ENCODE measurements around the gene SLC38A2.
"Not testable (repeated sequence)": the region's sequence is repeated elsewhere in the genome, so short reads cannot be mapped to it uniquely, and the experiment has no call there.

Gene SLC38A2

DNA sequence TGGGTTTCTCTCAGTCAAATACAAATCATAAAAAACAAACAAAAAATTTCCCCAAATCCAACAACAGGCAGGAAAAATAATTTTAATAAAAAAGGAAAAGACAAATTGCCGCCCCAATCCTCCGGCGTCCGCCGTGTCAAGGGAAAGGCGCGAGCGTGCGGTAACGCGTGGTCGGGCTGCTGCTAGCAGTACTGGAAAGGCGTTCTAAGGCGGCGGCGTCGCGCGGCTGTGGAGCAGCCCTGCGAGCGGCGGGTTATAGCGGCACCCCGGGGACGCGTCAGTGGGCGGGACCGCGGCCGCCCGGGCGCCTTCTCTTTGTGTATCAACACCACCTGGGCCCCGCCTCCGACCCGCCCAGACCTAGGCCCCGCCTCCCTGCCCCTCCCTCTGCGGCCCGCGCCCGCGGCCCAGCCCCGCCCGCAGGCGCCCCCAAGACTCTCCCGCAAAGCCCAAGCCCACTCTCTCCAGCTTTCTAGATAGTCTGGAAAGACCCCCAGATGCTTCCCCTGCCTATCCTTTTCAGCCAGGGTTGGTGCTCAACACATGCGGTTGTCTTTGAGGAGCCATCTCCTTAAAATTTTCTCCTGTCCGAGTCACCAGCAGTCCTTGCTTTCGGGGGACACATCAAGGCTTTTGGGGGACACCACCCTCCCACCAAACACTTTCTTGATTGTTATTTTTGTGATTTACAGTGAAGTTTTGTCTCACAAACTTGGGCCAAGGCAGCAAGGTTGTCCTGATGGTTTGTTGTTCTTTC lies at the start of gene SLC38A2:
Gene SLC38A2, minus strand, starts transcription at position 230 of the 757 bp plus-strand sequence. CDS start 1,480 bp downstream, outside the sequence.
- peak; percentile 93 for DNase-seq (ENCODE audit: low spot score)

DNA sequence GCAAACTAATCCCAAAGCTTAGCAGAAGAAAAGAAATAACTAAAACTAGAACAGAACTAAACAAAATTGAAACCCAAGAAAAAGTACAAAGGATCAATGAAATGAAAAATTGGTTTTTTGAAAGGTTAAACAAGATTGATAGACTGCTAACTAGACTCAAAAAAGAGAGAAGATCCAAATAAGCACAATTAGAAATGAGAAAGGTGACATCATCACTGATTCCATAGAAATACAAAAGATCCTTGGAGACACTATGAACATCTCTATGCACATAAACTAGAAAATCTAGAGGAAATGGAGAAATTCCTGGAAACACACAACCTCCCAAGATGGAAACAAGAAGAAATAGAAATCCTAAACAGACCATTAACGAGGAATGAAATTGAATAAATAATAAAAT lies 47.1 kb upstream of the SLC38A2 start:
- DNase-seq (ENCODE audit: low spot score) = no peak

- DNase-seq (ENCODE audit: low spot score) = no peak
Observed at GRCh38 chr12:46415552-46415951, 43.0 kb upstream of the SLC38A2 start.

DNA sequence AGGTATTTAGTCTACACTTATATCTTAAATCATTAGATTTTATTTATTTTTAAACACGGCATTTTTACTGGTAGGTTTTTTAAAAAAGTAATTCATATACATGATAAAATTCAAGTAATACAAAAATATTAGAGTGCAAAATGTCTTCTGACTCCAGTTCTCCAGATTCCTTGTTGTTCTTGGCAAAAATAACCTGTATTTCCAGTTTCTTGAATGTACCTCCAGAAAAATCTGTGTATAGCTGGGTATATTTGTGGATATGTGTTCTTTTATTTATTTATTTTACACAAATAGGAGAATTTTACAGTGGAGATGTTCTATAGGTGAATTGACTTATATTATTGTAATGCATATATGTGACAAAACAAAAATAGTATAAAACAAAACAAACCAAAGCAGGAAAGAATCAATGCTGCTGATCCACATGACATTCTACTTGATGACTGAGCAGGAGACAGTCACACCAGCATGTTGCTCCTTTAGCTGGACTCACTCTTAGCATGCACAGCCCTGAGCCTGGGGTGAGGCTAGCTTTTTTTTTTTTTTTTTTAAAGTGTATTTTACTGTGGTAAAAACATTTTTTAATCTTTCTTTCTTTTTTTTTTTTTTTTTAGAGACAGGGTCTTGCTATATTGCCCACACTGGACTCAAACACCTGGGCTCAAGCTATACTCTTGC lies 42.2 kb upstream of the SLC38A2 start:
- no peak for DNase-seq (ENCODE audit: low spot score)

DNA sequence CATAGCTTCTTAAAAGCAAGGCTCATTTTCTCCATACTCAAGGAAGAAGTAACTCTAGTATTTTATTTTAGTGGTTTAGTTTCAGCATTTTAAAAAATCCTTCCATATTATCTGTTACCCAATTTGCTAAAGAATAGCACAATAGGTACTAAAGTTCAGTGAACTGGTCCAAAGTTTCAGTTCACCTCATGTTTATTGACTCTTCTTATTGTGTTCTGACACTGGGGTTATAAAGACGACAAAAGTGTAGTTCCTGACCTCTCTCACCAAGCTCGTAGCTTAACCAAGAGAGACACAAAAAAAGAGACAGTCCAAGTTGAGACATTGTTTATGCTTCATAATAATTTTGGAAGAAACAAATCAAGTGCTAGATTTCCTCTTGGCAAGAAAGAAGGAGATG lies 40.8 kb upstream of the SLC38A2 start:
- no peak for DNase-seq (ENCODE audit: low spot score)

DNA sequence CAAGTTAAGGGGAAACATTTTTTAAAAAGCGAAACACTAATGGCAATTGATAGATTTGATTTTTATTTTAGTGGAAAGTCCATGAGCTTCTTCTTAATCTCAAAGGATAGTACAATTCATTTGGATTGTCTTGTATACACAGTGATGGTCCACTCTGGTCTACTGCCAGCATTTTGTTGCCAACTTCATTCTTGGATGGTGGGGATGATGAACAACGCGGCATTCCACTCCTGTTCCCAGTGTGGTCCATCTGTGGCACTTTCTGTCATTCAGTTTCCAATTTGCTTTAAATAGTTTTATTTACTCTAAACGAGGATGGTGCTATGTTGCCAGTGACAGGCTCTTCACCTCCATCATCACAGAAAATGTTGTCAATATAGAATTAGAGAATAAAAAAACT lies 40.3 kb upstream of the SLC38A2 start:
- no peak for DNase-seq (ENCODE audit: low spot score)

DNA sequence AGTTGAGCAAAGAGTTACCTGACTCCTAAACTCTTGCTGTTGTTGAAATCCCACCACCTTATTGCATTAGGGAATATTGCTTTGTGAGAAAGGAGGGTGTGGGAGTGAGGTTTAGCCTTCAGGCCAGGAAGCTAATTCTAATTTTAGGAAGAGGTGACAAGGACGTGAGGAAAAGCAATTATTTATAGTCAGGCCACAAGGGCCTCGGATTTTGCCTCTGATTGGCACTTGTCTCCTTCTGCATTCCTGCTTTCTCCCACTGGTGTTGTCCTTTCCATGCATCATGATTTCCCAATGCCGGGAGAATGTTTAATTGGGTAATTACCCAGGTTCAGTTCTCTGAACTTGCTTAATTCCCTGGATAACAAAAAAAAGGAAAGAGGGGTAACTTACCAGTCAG lies 37.9 kb upstream of the SLC38A2 start:
- DNase-seq (ENCODE audit: low spot score) = no peak

- no peak for DNase-seq (ENCODE audit: low spot score)
Observed at GRCh38 chr12:46409974-46410373, 37.4 kb upstream of the SLC38A2 start.

DNA sequence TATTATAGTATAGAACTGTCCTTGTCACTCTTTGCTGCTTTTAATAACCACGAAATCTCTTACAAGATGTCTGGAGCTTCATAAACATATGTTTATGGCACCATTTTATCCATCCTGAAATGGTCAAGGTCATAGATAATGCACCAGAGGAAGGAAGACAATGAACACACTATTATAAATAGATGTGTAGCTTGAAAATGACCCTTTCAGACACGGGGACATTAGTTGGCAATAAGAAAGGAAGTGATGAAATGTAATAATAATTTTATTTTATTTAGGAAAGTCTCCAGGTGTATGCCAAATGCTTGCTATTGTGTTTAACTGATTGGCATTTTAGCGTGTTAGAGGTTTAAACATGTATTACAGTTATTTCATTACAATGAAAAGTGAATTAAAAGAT lies 36.8 kb upstream of the SLC38A2 start:
- DNase-seq (ENCODE audit: low spot score) = no peak

GRCh38 chr12:46408441-46408840 lies 35.9 kb upstream of the SLC38A2 start:
- DNase-seq (ENCODE audit: low spot score) = no peak

GRCh38 chr12:46407361-46407760 lies 34.8 kb upstream of the SLC38A2 start:
- DNase-seq (ENCODE audit: low spot score) = no peak

GRCh38 chr12:46406352-46407027 lies 33.9 kb upstream of the SLC38A2 start:
- DNase-seq (ENCODE audit: low spot score) = no peak

- DNase-seq (ENCODE audit: low spot score) = no peak
Observed at GRCh38 chr12:46404733-46405132, 32.2 kb upstream of the SLC38A2 start.

- DNase-seq (ENCODE audit: low spot score) = no peak
Observed at GRCh38 chr12:46404225-46404631, 31.7 kb upstream of the SLC38A2 start.

GRCh38 chr12:46403719-46404070 lies 31.1 kb upstream of the SLC38A2 start:
- DNase-seq (ENCODE audit: low spot score) = no peak

DNA sequence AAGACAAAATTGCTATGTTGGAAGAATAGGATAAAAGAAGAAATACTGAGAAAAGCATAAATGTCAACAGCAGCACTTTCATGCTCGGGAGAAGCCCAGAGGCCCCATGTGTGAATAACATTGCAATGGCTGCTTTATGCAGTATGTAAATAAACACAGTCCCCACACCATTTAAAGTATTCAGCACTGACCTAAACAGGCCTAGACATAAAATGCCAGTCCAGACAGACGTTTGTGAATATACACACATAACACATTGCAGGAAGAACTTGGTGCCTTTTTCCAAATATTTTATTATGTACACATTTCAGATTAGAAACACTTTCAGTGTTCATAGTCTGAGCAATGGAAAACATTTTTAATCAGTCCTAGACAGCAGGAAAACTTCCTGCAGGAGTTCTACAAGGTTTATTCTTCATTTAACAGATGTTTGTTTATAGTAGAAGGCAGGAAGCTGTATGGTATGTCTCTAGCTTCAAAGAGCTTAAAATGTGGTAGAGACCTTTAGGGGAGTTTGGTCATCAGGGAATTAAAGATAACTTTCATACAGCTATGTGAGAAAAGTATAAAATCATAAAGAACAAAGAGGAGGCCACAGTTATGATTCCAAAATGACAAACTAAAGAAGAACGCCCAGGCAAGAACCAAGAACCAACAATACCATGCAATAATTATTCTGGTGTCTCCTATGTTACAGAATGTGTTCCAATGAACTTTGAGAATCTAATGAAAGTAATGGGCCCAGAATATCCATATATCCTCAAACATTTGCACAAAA lies 30.6 kb upstream of the SLC38A2 start:
- DNase-seq (ENCODE audit: low spot score) = no peak

- no peak for DNase-seq (ENCODE audit: low spot score)
Observed at GRCh38 chr12:46402451-46402850, 29.9 kb upstream of the SLC38A2 start.

DNA sequence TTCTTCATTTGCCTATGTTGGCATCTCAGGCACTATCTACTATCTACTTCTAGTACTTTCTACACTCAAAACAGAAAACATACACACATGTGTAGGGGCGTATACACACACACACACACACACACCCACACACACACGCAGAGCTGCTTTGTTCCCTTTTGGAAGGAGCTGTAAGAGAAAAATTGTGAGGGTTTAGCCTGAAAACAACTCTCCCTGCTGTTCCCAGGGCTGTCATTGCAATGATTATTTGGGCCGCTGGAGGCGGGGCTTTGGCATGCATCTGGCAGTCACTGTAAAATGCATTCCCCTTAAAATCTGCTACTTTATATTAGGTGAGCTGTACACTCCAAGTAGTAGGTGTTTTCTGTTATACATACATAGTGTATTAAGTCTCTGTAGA lies 29.1 kb upstream of the SLC38A2 start:
- DNase-seq (ENCODE audit: low spot score) = no peak

- DNase-seq (ENCODE audit: low spot score) = no peak
Observed at GRCh38 chr12:46400406-46400805, 27.8 kb upstream of the SLC38A2 start.

DNA sequence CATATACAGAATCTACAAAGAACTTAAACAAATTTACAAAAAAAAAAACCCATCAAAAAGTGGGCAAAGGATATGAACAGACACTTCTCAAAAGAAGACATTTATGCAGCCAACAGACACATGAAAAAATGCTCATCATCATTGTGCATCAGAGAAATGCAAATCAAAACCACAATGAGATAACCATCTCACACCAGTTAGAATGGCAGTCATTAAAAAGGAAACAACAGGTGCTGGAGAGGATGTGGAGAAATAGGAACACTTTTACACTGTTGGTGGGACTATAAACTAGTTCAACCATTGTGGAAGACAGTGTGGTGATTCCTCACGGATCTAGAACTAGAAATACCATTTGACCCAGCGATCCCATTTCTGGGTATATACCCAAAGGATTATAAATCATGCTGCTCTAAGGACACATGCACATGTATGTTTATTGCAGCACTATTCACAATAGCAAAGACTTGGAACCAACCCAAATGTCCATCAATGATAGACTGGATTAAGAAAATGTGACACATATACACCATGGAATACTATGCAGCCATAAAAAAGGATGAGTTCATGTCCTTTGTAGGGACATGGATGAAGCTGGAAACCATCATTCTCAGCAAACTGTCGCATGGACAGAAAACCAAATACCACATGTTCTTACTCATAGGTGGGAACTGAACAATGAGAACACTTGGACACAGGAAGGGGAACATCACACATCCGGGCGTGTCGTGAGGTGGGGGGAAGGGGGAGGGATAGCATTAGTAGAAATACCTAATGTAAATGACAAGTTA lies 27.1 kb upstream of the SLC38A2 start:
- not testable (repeated sequence) for DNase-seq (ENCODE audit: low spot score)

DNA sequence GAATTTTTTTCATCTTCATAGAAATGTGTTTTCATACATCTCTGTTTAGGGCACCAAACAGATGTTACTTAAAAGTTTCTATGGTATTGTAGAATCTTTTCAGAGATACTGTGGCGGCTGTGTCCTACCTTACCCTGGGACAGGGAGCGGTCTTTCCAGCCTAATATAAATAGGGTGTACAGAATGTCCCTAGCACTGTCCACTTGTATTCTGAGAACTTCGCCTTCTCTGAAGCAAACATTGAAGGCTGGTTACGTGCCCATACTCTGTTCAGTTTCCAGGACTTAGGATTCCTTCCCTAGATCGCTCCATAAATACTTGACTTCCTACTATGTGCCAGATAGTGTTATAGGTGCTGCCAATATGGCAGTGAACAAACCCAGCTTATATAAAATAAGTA lies 24.3 kb upstream of the SLC38A2 start:
- DNase-seq (ENCODE audit: low spot score) = no peak

- DNase-seq (ENCODE audit: low spot score) = no peak
Observed at GRCh38 chr12:46395388-46395787, 22.8 kb upstream of the SLC38A2 start.
